Fibroblast of pulmonary artery (primary cell): ENCODE data around the gene AOPEP.

ENCODE experiments used
- DNase-seq: peaks from one replicate; pipeline ENCODE4 v3.0.0-alpha.2; 2010; ENCODE audit warnings: low read depth
- H3K4me3 ChIP-seq: replicated peaks from 2 replicates; pipeline ENCODE4 v1.5.1; 2011; ENCODE audit warnings: low read depth, mild to moderate bottlenecking, control low read depth, low read length, moderate library complexity
- CTCF ChIP-seq: IDR thresholded peaks from 2 replicates; pipeline ENCODE4 v1.5.1; 2011; ENCODE audit warnings: mild to moderate bottlenecking, control low read depth, low read length, inconsistent platforms; ENCODE audit errors: missing control alignments

Gene AOPEP

DNA sequence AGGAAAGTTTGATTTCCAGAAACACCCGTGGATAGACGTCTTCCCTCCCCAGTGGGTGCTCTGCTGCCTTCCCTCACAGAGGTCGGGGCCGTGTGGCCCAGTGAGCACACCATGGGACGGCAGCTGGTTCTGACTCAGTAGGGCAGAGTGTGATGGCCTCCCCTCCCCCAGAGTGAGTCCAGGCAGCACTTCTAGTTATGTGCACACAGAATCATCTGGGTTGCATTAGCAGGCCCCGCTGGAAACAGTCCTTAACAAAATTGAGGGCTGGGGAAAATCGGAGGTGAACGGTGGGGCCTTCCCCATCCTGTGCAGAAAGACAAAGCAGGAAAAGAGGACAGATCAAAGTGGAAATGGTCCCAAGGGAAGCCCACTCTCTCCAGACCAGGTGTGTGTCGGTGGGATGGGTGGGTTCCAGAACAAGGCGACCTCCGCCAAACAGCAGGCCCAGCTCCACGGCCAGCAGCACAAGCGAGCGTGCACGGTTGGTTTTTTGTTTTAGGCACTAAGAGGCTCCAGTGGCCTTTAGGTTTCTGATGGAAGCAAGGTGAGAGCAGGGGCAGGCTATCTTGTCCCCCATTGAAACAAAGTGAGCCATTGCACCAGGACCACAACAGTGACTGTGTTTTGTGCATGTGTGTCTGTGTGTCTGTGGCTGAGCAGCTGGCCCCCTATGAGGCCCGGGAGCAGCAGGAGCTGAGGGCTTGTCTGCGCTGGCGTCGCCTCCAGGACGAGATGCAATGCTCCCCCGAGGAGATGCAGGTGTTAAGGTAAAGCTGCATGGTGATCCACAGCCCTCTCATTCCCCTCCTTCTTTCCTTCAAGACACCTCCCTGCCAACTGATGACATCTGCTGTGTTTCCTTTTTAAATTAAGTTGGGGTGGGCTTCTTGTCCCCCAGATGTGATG, 201.5 kb downstream of the AOPEP start:
- no peak for DNase-seq
- TF ChIP-seq CTCF = no peak
- H3K4me3 ChIP-seq = no peak overlapping the region

GRCh38 chr9:94928691-94929368, 202.3 kb downstream of the AOPEP start:
- H3K4me3 ChIP-seq = no peak overlapping the region
- no peak for TF ChIP-seq CTCF
- no peak for DNase-seq

DNA sequence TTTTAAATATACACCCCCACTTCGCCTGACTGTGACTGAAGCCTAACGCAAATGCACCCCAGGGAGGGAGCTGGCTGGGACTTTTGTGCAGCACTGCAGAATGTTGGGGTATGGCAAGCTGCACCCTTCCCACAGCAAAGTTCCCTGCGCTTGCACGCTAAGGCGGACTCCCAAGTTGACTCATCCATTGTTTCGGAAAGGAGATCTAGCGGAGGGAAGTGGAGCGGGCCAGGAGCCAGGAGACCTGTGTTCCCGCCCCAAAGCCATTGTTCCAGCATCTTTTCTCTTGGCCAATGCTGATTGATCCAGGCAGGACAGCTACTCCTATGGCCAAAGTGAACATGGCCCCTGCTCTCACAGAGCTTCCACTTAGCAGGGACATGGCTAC, 202.9 kb downstream of the AOPEP start:
- TF ChIP-seq CTCF = no peak
- no peak overlapping the region for H3K4me3 ChIP-seq
- DNase-seq = peak; percentile 99

DNA sequence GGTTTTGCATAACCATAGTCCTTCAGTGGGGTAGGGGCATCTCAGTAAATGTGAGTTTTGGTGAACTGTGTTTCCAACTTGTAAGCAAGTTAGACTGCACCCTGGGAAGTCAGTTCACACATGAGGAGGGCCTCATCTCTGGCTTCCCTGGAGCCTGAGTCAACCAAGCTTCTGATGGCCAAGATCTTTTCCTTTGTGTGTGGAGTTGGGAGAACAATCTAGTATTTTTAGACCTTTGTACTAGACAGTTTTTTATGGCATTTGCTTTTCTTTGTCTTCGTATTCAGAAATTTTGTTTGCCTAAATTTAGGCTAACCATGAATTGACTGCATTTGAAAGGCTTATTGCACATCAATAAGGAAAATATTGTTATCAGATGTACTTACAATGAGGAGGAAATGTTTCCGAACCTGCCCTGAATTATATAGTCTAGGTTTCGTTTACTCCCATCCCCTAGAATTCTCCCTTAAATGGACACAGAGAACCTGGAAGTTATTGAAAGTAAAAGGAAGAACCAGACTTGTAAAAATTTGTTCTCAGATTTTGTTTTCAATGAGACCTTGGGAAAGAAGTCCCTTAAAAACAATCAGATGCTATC, 204.6 kb downstream of the AOPEP start:
- TF ChIP-seq CTCF = no peak
- H3K4me3 ChIP-seq = no peak overlapping the region
- no peak for DNase-seq

- DNase-seq = no peak
- no peak overlapping the region for H3K4me3 ChIP-seq
- TF ChIP-seq CTCF = no peak
Measured at GRCh38 chr9:94931740-94932139, 205.2 kb downstream of the AOPEP start.

DNA sequence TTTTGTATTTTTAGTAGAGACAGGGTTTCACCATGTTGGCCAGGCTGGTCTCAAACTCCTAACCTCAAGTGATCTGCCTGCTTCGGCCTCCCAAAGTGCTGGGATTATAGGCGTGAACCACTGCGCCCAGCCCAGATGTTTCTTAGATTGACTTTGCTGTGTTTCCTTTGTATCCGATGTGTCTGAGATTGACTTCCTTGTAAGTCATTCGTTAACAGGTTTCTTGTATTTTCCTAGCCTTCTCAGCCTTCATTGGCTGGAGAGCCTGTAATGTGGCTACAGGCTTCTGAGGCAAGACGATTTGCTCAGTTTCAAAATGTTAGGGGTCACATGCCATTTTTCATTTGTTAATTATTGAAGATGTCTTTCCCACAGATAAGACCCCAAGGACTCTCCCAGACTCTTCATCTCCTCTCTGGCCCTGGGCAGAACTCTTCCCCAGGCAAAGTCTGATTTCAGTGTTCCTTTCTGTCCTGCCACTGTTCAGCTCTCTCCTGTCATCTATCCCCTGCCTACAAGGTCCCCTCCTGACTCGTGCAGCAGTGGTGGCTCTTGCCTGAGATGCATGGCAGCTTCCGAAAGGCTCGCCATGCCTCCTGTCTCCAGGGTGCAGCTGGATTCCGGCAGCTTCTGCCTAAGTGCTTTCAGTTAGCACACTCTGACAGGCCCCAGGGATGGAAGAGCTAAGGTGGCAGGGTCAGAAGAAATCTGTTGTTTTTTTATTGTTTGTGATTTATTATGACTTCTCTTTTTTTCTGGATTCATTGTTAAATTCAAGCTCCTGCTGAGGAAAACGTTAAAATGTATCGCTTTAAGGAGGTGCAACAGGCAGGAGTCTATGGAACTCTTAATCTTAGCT, 206.4 kb downstream of the AOPEP start:
- no peak for TF ChIP-seq CTCF
- no peak overlapping the region for H3K4me3 ChIP-seq
- DNase-seq = no peak
